Measurements from ENCODE around the gene PACSIN2. TPM values are rescaled to one million over a fixed set of nuclear protein-coding genes. Genes with fewer than 3 reads are reported as not detected.

PACSIN2 gene
- total and polyA plus RNA-seq, 2 of the 13 experiments (the other 11 are each of a cell fraction or from before 2014, with no cell fraction given) = 54.1 to 68.8 TPM

DNA sequence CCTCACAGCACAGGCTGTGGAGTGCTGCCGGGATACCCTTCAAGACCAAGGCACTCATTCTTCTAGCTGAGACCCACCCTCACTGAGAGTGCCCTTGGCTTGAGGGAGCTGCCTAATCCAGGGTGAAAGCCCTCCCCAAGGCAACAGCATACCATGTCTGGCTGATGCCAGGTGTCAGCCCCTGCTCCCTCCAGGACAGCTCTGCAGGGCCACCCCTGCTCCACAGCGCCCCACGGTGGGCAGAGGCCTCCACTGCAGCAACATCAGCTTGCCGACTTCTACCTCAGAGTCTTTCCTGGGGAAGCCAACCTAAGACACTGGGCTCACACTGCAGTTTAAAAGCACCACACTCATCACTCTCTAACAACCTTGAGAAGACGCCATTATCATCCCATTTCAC, 45.2 kb upstream of the PACSIN2 start (continued):
- TF ChIP-seq DNMT1 (CRISPR knock-in tag; IDR thresholded peaks at IDR 0.05) (no peak), GMEB2 (CRISPR knock-in tag; IDR thresholded peaks at IDR 0.05; ENCODE audit: low read depth) (no peak), CTCF (CRISPR knock-in tag; IDR thresholded peaks at IDR 0.05) (peak; percentile 91), TEAD3 (CRISPR knock-in tag; optimal IDR thresholded peaks at IDR 0.05; ENCODE audit: borderline replicate concordance) (peak; percentile 23), XRCC5 (optimal IDR thresholded peaks at IDR 0.05; ENCODE audit: low read length) (peak; percentile 45), GATAD2A (CRISPR knock-in tag; IDR thresholded peaks at IDR 0.05) (no peak), SKIL (CRISPR knock-in tag; IDR thresholded peaks at IDR 0.05; ENCODE audit: borderline replicate concordance) (no peak), ZNF615 (CRISPR knock-in tag; IDR thresholded peaks at IDR 0.05; ENCODE audit: borderline replicate concordance) (no peak), CBFB (CRISPR knock-in tag; IDR thresholded peaks at IDR 0.05) (no peak), FOXK2 (IDR thresholded peaks at IDR 0.05) (no peak), POGZ (CRISPR knock-in tag; IDR thresholded peaks at IDR 0.05) (no peak), ZNF605 (CRISPR knock-in tag; IDR thresholded peaks at IDR 0.05) (no peak), HNRNPK (IDR thresholded peaks at IDR 0.05; ENCODE audit: low read depth, low read length, poor library complexity, severe bottlenecking) (no peak), ZNF563 (CRISPR knock-in tag; IDR thresholded peaks at IDR 0.05) (no peak), ISL2 (CRISPR knock-in tag; IDR thresholded peaks at IDR 0.05) (no peak), ZBTB14 (CRISPR knock-in tag; IDR thresholded peaks at IDR 0.05) (no peak), ZNF670 (CRISPR knock-in tag; IDR thresholded peaks at IDR 0.05; ENCODE audit: borderline replicate concordance) (no peak), ZNF556 (CRISPR knock-in tag; IDR thresholded peaks at IDR 0.05; ENCODE audit: borderline replicate concordance) (no peak), HNRNPL (IDR thresholded peaks at IDR 0.05; ENCODE audit: low read depth, low read length) (no peak)
- TF ChIP-seq, protein P1, sequence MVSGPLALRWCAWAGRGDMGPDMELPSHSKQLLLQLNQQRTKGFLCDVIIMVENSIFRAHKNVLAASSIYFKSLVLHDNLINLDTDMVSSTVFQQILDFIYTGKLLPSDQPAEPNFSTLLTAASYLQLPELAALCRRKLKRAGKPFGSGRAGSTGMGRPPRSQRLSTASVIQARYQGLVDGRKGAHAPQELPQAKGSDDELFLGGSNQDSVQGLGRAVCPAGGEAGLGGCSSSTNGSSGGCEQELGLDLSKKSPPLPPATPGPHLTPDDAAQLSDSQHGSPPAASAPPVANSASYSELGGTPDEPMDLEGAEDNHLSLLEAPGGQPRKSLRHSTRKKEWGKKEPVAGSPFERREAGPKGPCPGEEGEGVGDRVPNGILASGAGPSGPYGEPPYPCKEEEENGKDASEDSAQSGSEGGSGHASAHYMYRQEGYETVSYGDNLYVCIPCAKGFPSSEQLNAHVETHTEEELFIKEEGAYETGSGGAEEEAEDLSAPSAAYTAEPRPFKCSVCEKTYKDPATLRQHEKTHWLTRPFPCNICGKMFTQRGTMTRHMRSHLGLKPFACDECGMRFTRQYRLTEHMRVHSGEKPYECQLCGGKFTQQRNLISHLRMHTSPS (CRISPR knock-in tag; IDR thresholded peaks at IDR 0.05; ENCODE audit: low read depth) = no peak
- TF ChIP-seq, protein P2, sequence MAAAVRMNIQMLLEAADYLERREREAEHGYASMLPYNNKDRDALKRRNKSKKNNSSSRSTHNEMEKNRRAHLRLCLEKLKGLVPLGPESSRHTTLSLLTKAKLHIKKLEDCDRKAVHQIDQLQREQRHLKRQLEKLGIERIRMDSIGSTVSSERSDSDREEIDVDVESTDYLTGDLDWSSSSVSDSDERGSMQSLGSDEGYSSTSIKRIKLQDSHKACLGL (CRISPR knock-in tag; IDR thresholded peaks at IDR 0.05) = no peak
